ENCODE results near the gene PLCH1.

- TF ChIP-seq POLR2A (IDR thresholded peaks at IDR 0.05) (no peak), CTCF (IDR thresholded peaks at IDR 0.05) (no peak)
Measured at GRCh38 chr3:155631323-155632019, 113.4 kb downstream of the PLCH1 start.
